CD14-positive monocyte (primary cell): ENCODE results near the gene OR8K3. TPM values are rescaled to one million over a fixed set of nuclear protein-coding genes. Genes with fewer than 3 reads are reported as not detected.

ENCODE experiments used
- DNase-seq, 3 donors: peaks; one replicate each; pipeline ENCODE4 v3.0.0-alpha.2; 2011 to 2022
- H2AFZ ChIP-seq: 2 replicates; pipeline ENCODE4 v1.6.0; 2012; ENCODE audit warnings: mild to moderate bottlenecking, low read depth, low read length, inconsistent platforms; ENCODE audit not compliant: insufficient read depth, poor library complexity, severe bottlenecking
- H3K27ac ChIP-seq, 2 donors: 1 replicate in 1 of 2; 2 replicates in 1 of 2; pipeline ENCODE4 v1.5.1; 2012 to 2013; ENCODE audit warnings: low read length in 2 of 2, control low read depth in 1 of 2, inconsistent platforms in 1 of 2, low read depth in 1 of 2, mild to moderate bottlenecking in 1 of 2
- H3K27me3 ChIP-seq, 2 donors: one replicate each; pipeline versions ENCODE4 v1.6.0 to v1.6.1; 2011 to 2013; ENCODE audit warnings: low read length in 2 of 2; ENCODE audit not compliant: control insufficient read depth in 2 of 2, insufficient read depth in 2 of 2
- H3K36me3 ChIP-seq, 2 donors: replicated peaks in 1 of 2; 1 replicate in 1 of 2; 2 replicates in 1 of 2; pipeline versions ENCODE4 v1.5.1 to v1.6.1; 2012 to 2013; ENCODE audit warnings: low read length in 2 of 2, control low read depth in 1 of 2, inconsistent platforms in 1 of 2, mild to moderate bottlenecking in 1 of 2; ENCODE audit not compliant: insufficient read depth in 2 of 2, control insufficient read depth in 1 of 2
- H3K4me1 ChIP-seq, 2 donors: 1 replicate in 1 of 2; 2 replicates in 1 of 2; pipeline versions ENCODE4 v1.5.1 to v1.6.1; 2012 to 2013; ENCODE audit warnings: low read length in 2 of 2, control low read depth in 1 of 2, inconsistent platforms in 1 of 2, mild to moderate bottlenecking in 1 of 2, moderate library complexity in 1 of 2; ENCODE audit not compliant: insufficient read depth in 2 of 2, control insufficient read depth in 1 of 2
- H3K4me2 ChIP-seq: replicated peaks from 2 replicates; pipeline ENCODE3; 2012; ENCODE audit warnings: low read length, moderate library complexity, mild to moderate bottlenecking; ENCODE audit not compliant: poor library complexity, severe bottlenecking; ENCODE audit errors: extremely low read depth
- H3K4me3 ChIP-seq, 3 experiments: fragments of 200-600 bp in 1 of 3; sonication (generic) in 1 of 3; replicated peaks in 1 of 3; 1 replicate in 2 of 3; 2 replicates in 1 of 3; pipeline ENCODE4 v1.5.1; 2011 to 2013; ENCODE audit warnings: low read length in 3 of 3, mild to moderate bottlenecking in 3 of 3, control low read depth in 2 of 3, low read depth in 2 of 3, inconsistent platforms in 1 of 3, moderate library complexity in 1 of 3
- H3K79me2 ChIP-seq: 2 replicates; pipeline ENCODE4 v1.6.0; 2012; ENCODE audit warnings: mild to moderate bottlenecking, control low read depth, inconsistent platforms, low read length, moderate library complexity; ENCODE audit not compliant: insufficient read depth
- H3K9ac ChIP-seq: 2 replicates; pipeline ENCODE4 v1.6.0; 2017; ENCODE audit warnings: low read length, mild to moderate bottlenecking; ENCODE audit not compliant: insufficient read depth, poor library complexity, severe bottlenecking
- H3K9me3 ChIP-seq, 2 donors: replicated peaks in 1 of 2; 1 replicate in 1 of 2; 2 replicates in 1 of 2; pipeline versions ENCODE4 v1.5.1 to v1.6.1; 2012 to 2013; ENCODE audit warnings: low read length in 2 of 2, control low read depth in 1 of 2; ENCODE audit not compliant: control insufficient read depth in 1 of 2, insufficient read depth in 1 of 2
- H4K20me1 ChIP-seq: 2 replicates; pipeline ENCODE4 v1.6.0; 2012; ENCODE audit warnings: mild to moderate bottlenecking, low read length, control low read depth, moderate library complexity; ENCODE audit not compliant: insufficient read depth
- H3K27ac Mint-ChIP-seq, 7 donors: one replicate each; pipeline ENCODE4 v1.8.0; 2020; ENCODE audit warnings: mild to moderate bottlenecking in 7 of 7, mixed read lengths in 7 of 7, moderate library complexity in 6 of 7, inconsistent platforms in 2 of 7
- H3K27me3 Mint-ChIP-seq, 3 donors: one replicate each; pipeline ENCODE4 v1.8.0; 2021 to 2022; ENCODE audit warnings: low read depth in 3 of 3, mild to moderate bottlenecking in 3 of 3, mixed read lengths in 3 of 3, moderate library complexity in 3 of 3, inconsistent platforms in 1 of 3
- H3K36me3 Mint-ChIP-seq, 2 donors: one replicate each; pipeline ENCODE4 v1.8.0; 2020; ENCODE audit warnings: mixed read lengths in 2 of 2, inconsistent platforms in 1 of 2, mild to moderate bottlenecking in 1 of 2
- H3K4me1 Mint-ChIP-seq: one replicate; pipeline ENCODE4 v1.8.0; 2020; ENCODE audit warnings: mild to moderate bottlenecking, mixed read lengths
- H3K4me3 Mint-ChIP-seq, 2 donors: one replicate each; pipeline ENCODE4 v1.8.0; 2020; ENCODE audit warnings: mild to moderate bottlenecking in 2 of 2, mixed read lengths in 2 of 2, moderate library complexity in 1 of 2
- H3K9me3 Mint-ChIP-seq, 7 donors: one replicate each; pipeline ENCODE4 v1.8.0; 2020 to 2022; ENCODE audit warnings: mixed read lengths in 7 of 7, mild to moderate bottlenecking in 6 of 7, moderate library complexity in 6 of 7, inconsistent platforms in 2 of 7
- WGBS: methylation state at CpG from one replicate; pipeline ENCODE4 v1.1.5; 2013; ENCODE audit warnings: missing lambda C conversion rate; ENCODE audit not compliant: insufficient coverage; 5-methylcytosine and 5-hydroxymethylcytosine counted together
- intact Hi-C, 2 donors: fragments of 100-400 bp; cut with micrococcal nuclease; formaldehyde crosslinking; loops; one replicate each; pipeline versions ENCODE4 v1.15.0 to v1.15.1; 2023
- polyA plus RNA-seq, 3 donors: library from polyadenylated mRNA; depleted of rRNA in 1 of 3; unstranded in 2 of 3; stranded (reverse) in 1 of 3; fragments of 300-500 nt in 2 of 3; fragments of >200 nt in 1 of 3; fragmentation: Illumina TruSeq in 2 of 3; gene quantifications; 1 replicate in 2 of 3; 2 replicates in 1 of 3; pipeline ENCODE4 v1.2.3, GENCODE V29; 2012 to 2021
- TF ChIP-seq, protein P1 (sequence below): fragments of 200-600 bp; IDR thresholded peaks from one replicate; pipeline ENCODE4 v1.8.0; 2022; ENCODE audit warnings: antibody characterized with exemption, mild to moderate bottlenecking

The OR8K3 gene
- polyA plus RNA-seq, 3 donors: not detected

GRCh38 chr11:56273854-56274253, 41.1 kb upstream of the OR8K3 start, which contains the start of gene OR5T1:
Gene OR5T1 (plus strand): TSS chr11:56274154. CDS start chr11:56275639, 1,485 bp downstream.
- intact Hi-C loops: no loop called here
- Histone ChIP-seq H2AFZ (no peak within 1 kb of the TSS), H3K4me2 (no peak within 1 kb of the TSS), H3K36me3 (no peaks in the 10 kb centered on the region), H3K79me2 (no peaks in the 10 kb centered on the region), H3K27me3 (no peaks in the 10 kb centered on the region), H3K4me3 (no peak within 1 kb of the TSS), H3K9me3 (peaks cover 5 to 13% of the 10 kb centered on the region in 2 donors), H3K4me1 (no peaks in the 10 kb centered on the region), H3K27ac (no peak within 1 kb of the TSS), H3K9ac (no peak within 1 kb of the TSS), H4K20me1 (no peaks in the 10 kb centered on the region)
- Mint-ChIP-seq H3K9me3 (peaks cover 0 to 13% (median 5%) of the 10 kb centered on the region in 7 donors), H3K27me3 (no peaks in the 10 kb centered on the region), H3K4me1 (no peaks in the 10 kb centered on the region), H3K36me3 (no peaks in the 10 kb centered on the region), H3K27ac (no peak within 1 kb of the TSS), H3K4me3 (no peak within 1 kb of the TSS)
- DNase-seq: no peak
- TF ChIP-seq, protein P1, sequence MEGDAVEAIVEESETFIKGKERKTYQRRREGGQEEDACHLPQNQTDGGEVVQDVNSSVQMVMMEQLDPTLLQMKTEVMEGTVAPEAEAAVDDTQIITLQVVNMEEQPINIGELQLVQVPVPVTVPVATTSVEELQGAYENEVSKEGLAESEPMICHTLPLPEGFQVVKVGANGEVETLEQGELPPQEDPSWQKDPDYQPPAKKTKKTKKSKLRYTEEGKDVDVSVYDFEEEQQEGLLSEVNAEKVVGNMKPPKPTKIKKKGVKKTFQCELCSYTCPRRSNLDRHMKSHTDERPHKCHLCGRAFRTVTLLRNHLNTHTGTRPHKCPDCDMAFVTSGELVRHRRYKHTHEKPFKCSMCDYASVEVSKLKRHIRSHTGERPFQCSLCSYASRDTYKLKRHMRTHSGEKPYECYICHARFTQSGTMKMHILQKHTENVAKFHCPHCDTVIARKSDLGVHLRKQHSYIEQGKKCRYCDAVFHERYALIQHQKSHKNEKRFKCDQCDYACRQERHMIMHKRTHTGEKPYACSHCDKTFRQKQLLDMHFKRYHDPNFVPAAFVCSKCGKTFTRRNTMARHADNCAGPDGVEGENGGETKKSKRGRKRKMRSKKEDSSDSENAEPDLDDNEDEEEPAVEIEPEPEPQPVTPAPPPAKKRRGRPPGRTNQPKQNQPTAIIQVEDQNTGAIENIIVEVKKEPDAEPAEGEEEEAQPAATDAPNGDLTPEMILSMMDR: no peak

DNA sequence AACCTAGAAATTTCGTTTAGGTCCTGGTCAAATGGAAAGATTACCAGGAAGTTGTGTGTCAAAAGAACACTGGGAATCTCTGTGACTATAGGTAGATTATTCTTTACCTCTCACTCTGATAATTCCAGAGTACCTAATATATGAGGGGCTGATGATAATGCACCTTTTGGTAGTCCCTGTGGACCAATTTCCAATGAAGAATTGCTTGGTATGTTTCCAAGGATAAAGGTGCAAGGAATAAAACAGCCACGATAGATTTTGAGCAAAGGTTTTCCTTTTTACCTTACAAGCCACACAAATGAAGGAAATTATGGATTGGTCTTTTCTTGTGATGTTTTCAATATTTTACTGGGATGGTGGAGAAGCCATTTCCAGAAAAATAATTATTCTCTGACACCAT, 22.8 kb upstream of the OR8K3 start, which contains the start of gene OR8H1:
OR8H1 (minus strand) TSS at position 101 of the 400 bp plus-strand sequence. CDS start 1,192 bp downstream, outside the sequence.
- Histone ChIP-seq H3K27me3 (no peaks in the 10 kb centered on the region), H3K27ac (no peak within 1 kb of the TSS), H4K20me1 (no peaks in the 10 kb centered on the region), H3K9me3 (peaks cover 4 to 12% of the 10 kb centered on the region in 2 donors), H3K79me2 (no peaks in the 10 kb centered on the region), H3K4me2 (no peak within 1 kb of the TSS), H2AFZ (no peak within 1 kb of the TSS), H3K4me3 (no peak within 1 kb of the TSS), H3K36me3 (no peaks in the 10 kb centered on the region), H3K4me1 (no peaks in the 10 kb centered on the region), H3K9ac (no peak within 1 kb of the TSS)
- Mint-ChIP-seq H3K36me3 (no peaks in the 10 kb centered on the region), H3K4me3 (no peak within 1 kb of the TSS), H3K9me3 (peaks cover 0 to 8% (median 0%) of the 10 kb centered on the region in 7 donors), H3K4me1 (no peaks in the 10 kb centered on the region), H3K27me3 (no peaks in the 10 kb centered on the region), H3K27ac (peak within 1 kb of the TSS in 1 of 7 donors; percentile 41)
- TF ChIP-seq, protein P1: no peak
- no peak for DNase-seq
- intact Hi-C loops: no loop called here
- no CpG with 5 or more reads among the region's 2 CpGs for WGBS
